HPDE6-E6E7 (cell line): ENCODE data around the gene MS4A10.
"Not testable (repeated sequence)": the region's sequence is repeated elsewhere in the genome, so short reads cannot be mapped to it uniquely, and the experiment has no call there.

Source experiments
- DNase-seq: peaks from one replicate; pipeline ENCODE4 v3.0.0; 2011; ENCODE audit warnings: missing footprints; ENCODE audit errors: extremely low spot score

The MS4A10 gene

GRCh38 chr11:60785136-60785535 lies at the start of gene MS4A10:
MS4A10 (plus strand) TSS chr11:60785333; CDS start chr11:60790336, 5,003 bp downstream.
- no peak for DNase-seq

- DNase-seq = no peak
Measured at GRCh38 chr11:60739114-60739513, 46.0 kb upstream of the MS4A10 start.

GRCh38 chr11:60740573-60740972 lies 44.6 kb upstream of the MS4A10 start:
- no peak for DNase-seq

- DNase-seq = no peak
Measured at GRCh38 chr11:60741421-60741820, 43.7 kb upstream of the MS4A10 start.

- no peak for DNase-seq
Measured at GRCh38 chr11:60743058-60743457, 42.1 kb upstream of the MS4A10 start.

GRCh38 chr11:60744114-60744513 lies 41.0 kb upstream of the MS4A10 start:
- DNase-seq = no peak

GRCh38 chr11:60747359-60747873 lies 37.7 kb upstream of the MS4A10 start:
- DNase-seq = no peak

- DNase-seq = no peak
Measured at GRCh38 chr11:60748225-60748624, 36.9 kb upstream of the MS4A10 start.

- no peak for DNase-seq
Measured at GRCh38 chr11:60748821-60749220, 36.3 kb upstream of the MS4A10 start.

GRCh38 chr11:60750911-60751310 lies 34.2 kb upstream of the MS4A10 start:
- no peak for DNase-seq

- DNase-seq = no peak
Measured at GRCh38 chr11:60753309-60753708, 31.8 kb upstream of the MS4A10 start.

GRCh38 chr11:60754887-60755286 lies 30.2 kb upstream of the MS4A10 start:
- no peak for DNase-seq

- no peak for DNase-seq
Measured at GRCh38 chr11:60756307-60757032, 28.7 kb upstream of the MS4A10 start, which contains the start of gene MS4A15. MS4A15 (plus strand) TSS chr11:60756867; CDS start chr11:60763734, 6,867 bp downstream.

GRCh38 chr11:60757231-60757800 lies 27.8 kb upstream of the MS4A10 start:
- DNase-seq = no peak

- not testable (repeated sequence) for DNase-seq
Measured at GRCh38 chr11:60758671-60759070, 26.5 kb upstream of the MS4A10 start.

- DNase-seq = not testable (repeated sequence)
Measured at GRCh38 chr11:60759438-60760225, 25.5 kb upstream of the MS4A10 start.

GRCh38 chr11:60761436-60762190 lies 23.5 kb upstream of the MS4A10 start:
- no peak for DNase-seq

- no peak for DNase-seq
Measured at GRCh38 chr11:60762851-60763691, 22.1 kb upstream of the MS4A10 start.

GRCh38 chr11:60763692-60764369 lies 21.3 kb upstream of the MS4A10 start:
- DNase-seq = no peak

- DNase-seq = no peak
Measured at GRCh38 chr11:60764879-60765278, 20.3 kb upstream of the MS4A10 start.
